A673 (cell line): ENCODE results near the gene CASKIN1. TPM values are rescaled to one million over a fixed set of nuclear protein-coding genes. Genes with fewer than 3 reads are reported as not detected.

Experiments used
- BruUV-seq: library from RNA; stranded (reverse); fragments of 400-500 nt; replicated peaks from 2 replicates; lab custom pipeline; 2021; lab: Mats Ljungman, UMichigan
- CTCF ChIA-PET: fragments of 300-600 bp; sonication (Branson Sonifier 250); formaldehyde crosslinking; loops from one replicate; lab custom pipeline; 2022; ENCODE audit warnings: antibody characterized with exemption; lab: Charles Lee
- POLR2A ChIA-PET: fragments of 300-600 bp; sonication (Branson Sonifier 250); formaldehyde crosslinking; loops from one replicate; lab custom pipeline; 2022; ENCODE audit warnings: antibody characterized with exemption; ENCODE audit not compliant: low non-redundant PET; lab: Charles Lee
- DNase-seq: peaks from one replicate; pipeline ENCODE4 v3.0.0-alpha.2; 2015; ENCODE audit warnings: low spot score
- H3K27ac ChIP-seq: fragments of 200-600 bp; sonication (generic); 2 replicates; pipeline ENCODE4 v1.5.1; 2016; ENCODE audit warnings: mixed run types, low read depth, mild to moderate bottlenecking, mixed read lengths, antibody characterized with exemption, low read length; ENCODE audit not compliant: poor library complexity, severe bottlenecking
- H3K27me3 ChIP-seq: fragments of 200-600 bp; sonication (generic); replicated peaks from 2 replicates; pipeline ENCODE4 v1.6.1; 2017; ENCODE audit warnings: mixed run types, low read depth, mild to moderate bottlenecking, mixed read lengths, antibody characterized with exemption, low read length; ENCODE audit not compliant: insufficient read depth, poor library complexity
- H3K36me3 ChIP-seq: fragments of 200-600 bp; sonication (generic); 2 replicates; pipeline ENCODE4 v1.6.1; 2016; ENCODE audit warnings: mixed run types, mild to moderate bottlenecking, mixed read lengths, antibody characterized with exemption, low read length; ENCODE audit not compliant: insufficient read depth, poor library complexity, severe bottlenecking
- H3K4me1 ChIP-seq: fragments of 200-600 bp; sonication (generic); 2 replicates; pipeline ENCODE4 v1.6.1; 2017; ENCODE audit warnings: mixed run types, mild to moderate bottlenecking, mixed read lengths, antibody characterized with exemption, low read length; ENCODE audit not compliant: insufficient read depth, poor library complexity, severe bottlenecking
- H3K4me3 ChIP-seq: fragments of 200-600 bp; sonication (generic); 2 replicates; pipeline ENCODE4 v1.5.1; 2016; ENCODE audit warnings: low read depth, mixed run types, mild to moderate bottlenecking, mixed read lengths, low read length; ENCODE audit not compliant: poor library complexity, severe bottlenecking
- H3K9me3 ChIP-seq: fragments of 200-600 bp; sonication (generic); 2 replicates; pipeline ENCODE4 v1.6.1; 2016; ENCODE audit warnings: mixed run types, low read depth, mild to moderate bottlenecking, mixed read lengths, antibody characterized with exemption, low read length; ENCODE audit not compliant: poor library complexity, severe bottlenecking
- CTCF ChIP-seq: fragments of 300-800, 200-600 bp; sonication (generic); conservative IDR thresholded peaks from 2 replicates; pipeline ENCODE4 v1.5.1; 2017; ENCODE audit warnings: low read depth, mild to moderate bottlenecking, antibody characterized with exemption, low read length, moderate library complexity, mixed read lengths
- EZH2 ChIP-seq: fragments of 200-600 bp; sonication (generic); IDR thresholded peaks from 2 replicates; pipeline ENCODE4 v1.6.1; 2017; ENCODE audit warnings: borderline replicate concordance, low read depth, mild to moderate bottlenecking, mixed read lengths, antibody characterized with exemption, low read length; ENCODE audit not compliant: poor library complexity, severe bottlenecking
- intact Hi-C: fragments of 100-400 bp; cut with micrococcal nuclease; formaldehyde crosslinking; loops from one replicate; pipeline ENCODE4 v1.10.0; 2022; ENCODE audit not compliant: unreplicated experiment
- total RNA-seq: library from RNA; stranded (reverse); gene quantifications from 2 replicates; pipeline ENCODE4 v1.2.3, GENCODE V29; 2021

The CASKIN1 gene
- total RNA-seq, 1 experiment from 2014 or later: 1.1 TPM

- DNase-seq: no peak
- Histone ChIP-seq H3K4me3 (no peak overlapping the region), H3K4me1 (peaks cover 6% of the 10 kb centered on the region), H3K27ac (no peak overlapping the region), H3K9me3 (no peaks in the 10 kb centered on the region), H3K27me3 (peaks cover 22% of the 10 kb centered on the region), H3K36me3 (no peaks in the 10 kb centered on the region)
- BruUV-seq: no TSS peak
- intact Hi-C loops: no loop called here
- ChIA-PET CTCF (no interaction called here), POLR2A (no interaction called here)
- TF ChIP-seq CTCF (no peak), EZH2 (no peak)
Measured at GRCh38 chr16:2200313-2200712, 3.9 kb upstream of the CASKIN1 start.

GRCh38 chr16:2199621-2200139, 3.3 kb upstream of the CASKIN1 start:
- no peaks in the 10 kb centered on the region for H3K36me3 ChIP-seq
- ChIA-PET CTCF (no interaction called here), POLR2A (no interaction called here)
- H3K27ac ChIP-seq: no peak overlapping the region
- DNase-seq: no peak
- H3K27me3 ChIP-seq: peaks cover 26% of the 10 kb centered on the region
- H3K4me3 ChIP-seq: no peak overlapping the region
- H3K9me3 ChIP-seq: no peaks in the 10 kb centered on the region
- no peak for TF ChIP-seq CTCF
- TF ChIP-seq EZH2: no peak
- H3K4me1 ChIP-seq: peaks cover 7% of the 10 kb centered on the region
- BruUV-seq: no TSS peak
- intact Hi-C loops: no loop called here

GRCh38 chr16:2199095-2199494, 2.7 kb upstream of the CASKIN1 start:
- Histone ChIP-seq H3K9me3 (no peaks in the 10 kb centered on the region), H3K4me1 (peaks cover 7% of the 10 kb centered on the region), H3K36me3 (no peaks in the 10 kb centered on the region), H3K27me3 (peaks cover 26% of the 10 kb centered on the region), H3K4me3 (no peak overlapping the region), H3K27ac (no peak overlapping the region)
- no TSS peak for BruUV-seq
- no peak for TF ChIP-seq CTCF
- no peak for TF ChIP-seq EZH2
- ChIA-PET POLR2A (no interaction called here), CTCF (interaction anchor here (0.6 kb wide), 1 partner anchor 10 kb away, joined by 3 read pairs; no protein-coding TSS in a partner anchor)
- DNase-seq: no peak
- intact Hi-C loops: no loop called here
